Testis (tissue), 2 donors: ENCODE measurements around the gene SLC35B1.

ENCODE experiments used
- CTCF ChIP-seq, 3 experiments: fragments of 450-650 bp in 2 of 3; fragments of 200-600 bp in 1 of 3; sonication (generic) in 1 of 3; IDR thresholded peaks; one replicate each; pipeline ENCODE4 v1.5.1; 2016 to 2019; ENCODE audit warnings: antibody characterized with exemption in 3 of 3, mild to moderate bottlenecking in 2 of 3, moderate library complexity in 1 of 3
- POLR2A ChIP-seq: fragments of 450-650 bp; IDR thresholded peaks from one replicate; pipeline ENCODE4 v1.6.1; 2017; ENCODE audit warnings: antibody characterized with exemption, mild to moderate bottlenecking, moderate library complexity

GRCh38 chr17:49690256-49690655, 17.5 kb downstream of the SLC35B1 start:
- no peak for TF ChIP-seq CTCF (IDR thresholded peaks at IDR 0.05)
- no peak for TF ChIP-seq POLR2A
